Measurements from ENCODE around the gene ST3GAL5.

Gene ST3GAL5

GRCh38 chr2:85865539-85866164 lies 23.1 kb downstream of the ST3GAL5 start:
- no peak for DNase-seq

- DNase-seq = no peak
These were observed 24.1 kb downstream of the ST3GAL5 start for GRCh38 chr2:85864654-85865053.

GRCh38 chr2:85862426-85862825 lies 26.4 kb downstream of the ST3GAL5 start:
- peak; percentile 27 to 32 for DNase-seq

- DNase-seq = no peak
These were observed 27.1 kb downstream of the ST3GAL5 start for GRCh38 chr2:85861650-85862049.

- no peak for DNase-seq
These were observed 27.6 kb downstream of the ST3GAL5 start for GRCh38 chr2:85861180-85861579.

- DNase-seq = no peak
These were observed 29.9 kb downstream of the ST3GAL5 start for GRCh38 chr2:85858841-85859240.

- DNase-seq = no peak
These were observed 33.9 kb downstream of the ST3GAL5 start for GRCh38 chr2:85854897-85855296.

GRCh38 chr2:85854166-85854509 lies 34.7 kb downstream of the ST3GAL5 start:
- no peak for DNase-seq

GRCh38 chr2:85853499-85854165 lies 35.2 kb downstream of the ST3GAL5 start:
- DNase-seq = no peak

GRCh38 chr2:85852937-85853498 lies 35.8 kb downstream of the ST3GAL5 start:
- peak; percentile 46 to 53 for DNase-seq

GRCh38 chr2:85852152-85852840 lies 36.5 kb downstream of the ST3GAL5 start:
- no peak for DNase-seq

- peak in 1 of 2 experiments; percentile 12 for DNase-seq
These were observed 37.3 kb downstream of the ST3GAL5 start for GRCh38 chr2:85851253-85852151.

GRCh38 chr2:85850451-85850850 lies 38.3 kb downstream of the ST3GAL5 start:
- no peak for DNase-seq

GRCh38 chr2:85847051-85847588 lies 41.7 kb downstream of the ST3GAL5 start:
- DNase-seq = no peak

- no peak for DNase-seq
These were observed 42.4 kb downstream of the ST3GAL5 start for GRCh38 chr2:85846411-85846810.

- no peak for DNase-seq
These were observed 44.3 kb downstream of the ST3GAL5 start for GRCh38 chr2:85844486-85844885.

- DNase-seq = peak in 1 of 2 experiments; percentile 20
These were observed 45.2 kb downstream of the ST3GAL5 start for GRCh38 chr2:85843543-85843942.

- no peak for DNase-seq
These were observed 48.7 kb downstream of the ST3GAL5 start for GRCh38 chr2:85840091-85840490.

GRCh38 chr2:85839461-85839860 lies 49.3 kb downstream of the ST3GAL5 start:
- DNase-seq = no peak

- no peak for DNase-seq
These were observed 50.1 kb downstream of the ST3GAL5 start for GRCh38 chr2:85838641-85839040.

- no peak for DNase-seq
These were observed 50.6 kb downstream of the ST3GAL5 start for GRCh38 chr2:85838181-85838580.

GRCh38 chr2:85834466-85834865 lies 54.3 kb downstream of the ST3GAL5 start:
- no peak for DNase-seq

- no peak for DNase-seq
These were observed 57.1 kb downstream of the ST3GAL5 start for GRCh38 chr2:85831735-85832134.
